HG02852 (cell line): ENCODE results near the gene WDR86.

Source experiments
- ATAC-seq: cut with Tn5 transposase; IDR thresholded peaks from one replicate; pipeline ENCODE4 v1.9.1; 2021; ENCODE audit warnings: mild to moderate bottlenecking, moderate library complexity; ENCODE audit not compliant: unreplicated experiment

WDR86 gene, protein sequence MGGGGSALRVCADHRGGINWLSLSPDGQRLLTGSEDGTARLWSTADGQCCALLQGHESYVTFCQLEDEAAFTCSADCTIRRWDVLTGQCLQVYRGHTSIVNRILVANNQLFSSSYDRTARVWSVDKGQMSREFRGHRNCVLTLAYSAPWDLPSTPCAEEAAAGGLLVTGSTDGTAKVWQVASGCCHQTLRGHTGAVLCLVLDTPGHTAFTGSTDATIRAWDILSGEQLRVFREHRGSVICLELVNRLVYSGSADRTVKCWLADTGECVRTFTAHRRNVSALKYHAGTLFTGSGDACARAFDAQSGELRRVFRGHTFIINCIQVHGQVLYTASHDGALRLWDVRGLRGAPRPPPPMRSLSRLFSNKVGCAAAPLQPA

DNA sequence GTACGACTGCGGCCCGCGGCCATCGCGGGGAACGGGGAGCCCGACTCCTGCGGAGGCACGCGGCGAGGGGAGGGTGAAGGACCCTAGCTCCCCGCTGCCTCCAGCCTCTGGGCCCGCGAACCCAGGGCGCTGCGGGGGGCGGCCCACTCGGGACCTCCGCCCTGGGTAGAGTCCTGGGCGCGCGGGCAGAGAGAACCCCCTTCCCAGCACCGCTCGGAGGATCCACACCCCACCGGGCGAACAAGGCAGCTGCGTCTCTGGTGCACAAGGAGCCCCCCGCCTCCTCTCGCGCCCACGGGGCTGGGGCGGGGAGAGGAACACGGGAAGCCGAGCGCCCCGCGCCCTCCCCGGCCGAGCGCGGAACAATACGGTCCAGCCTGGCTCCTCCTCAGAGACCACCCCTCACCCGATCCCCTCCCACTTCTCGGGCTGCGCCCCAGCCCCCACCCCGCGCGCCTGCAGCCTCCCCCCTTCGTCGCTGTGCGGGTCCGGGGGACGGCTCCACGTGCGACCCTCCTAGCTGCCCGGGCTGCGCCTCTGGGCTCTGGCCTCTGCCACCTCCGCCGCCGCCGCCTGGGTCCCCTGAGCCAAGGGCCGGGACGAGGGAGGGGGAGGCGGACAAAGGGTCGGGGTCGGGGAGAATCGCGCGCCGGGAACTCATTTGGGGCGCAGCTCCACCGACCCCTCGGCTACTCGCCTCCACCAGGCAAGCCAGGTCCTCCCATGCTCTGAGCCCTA lies at the start of gene WDR86:
TSS of gene WDR86 (minus strand) at position 372 of the 738 bp plus-strand sequence. CDS start 449 bp downstream, outside the sequence.
- ATAC-seq: no peak

DNA sequence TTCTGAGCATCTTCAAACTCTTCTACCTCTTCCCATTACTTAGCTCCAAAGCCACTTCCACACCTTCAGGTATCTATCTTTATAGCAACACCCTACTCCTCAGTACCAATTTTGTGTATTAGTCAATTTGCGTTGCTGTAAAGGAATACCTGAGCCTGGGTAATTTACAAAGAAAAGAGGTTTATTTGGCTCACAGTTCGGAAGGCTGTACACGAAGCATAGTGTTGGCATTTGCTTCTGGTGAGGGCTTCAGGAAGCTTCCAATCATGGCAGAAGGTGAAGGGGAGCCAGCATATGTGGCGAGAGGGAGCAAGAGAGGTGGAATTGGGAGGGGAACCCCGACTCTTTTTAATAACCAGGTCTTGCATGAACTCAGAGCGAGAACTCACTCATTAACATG lies 47.7 kb upstream of the WDR86 start:
- ATAC-seq: no peak

DNA sequence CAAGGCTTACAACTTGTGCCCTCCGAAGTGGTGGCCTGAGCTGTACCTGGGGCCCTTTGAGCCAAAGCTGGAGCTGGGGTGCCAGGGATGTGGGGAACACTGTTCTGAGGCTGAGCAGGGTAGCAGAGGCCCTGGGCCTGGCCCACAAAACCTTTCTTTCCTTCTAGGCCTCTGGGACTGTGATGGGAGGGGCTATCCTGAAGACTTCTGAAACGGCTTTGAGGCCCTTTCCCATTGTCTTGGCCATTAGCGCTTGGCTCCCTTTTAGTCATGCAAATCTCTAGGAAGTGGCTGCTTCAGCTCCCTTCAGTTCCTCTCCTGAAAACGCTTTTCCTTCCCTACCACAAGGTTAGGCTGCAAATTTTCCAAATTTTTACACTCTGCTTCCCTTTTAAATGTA lies 46.9 kb upstream of the WDR86 start:
- ATAC-seq: no peak

DNA sequence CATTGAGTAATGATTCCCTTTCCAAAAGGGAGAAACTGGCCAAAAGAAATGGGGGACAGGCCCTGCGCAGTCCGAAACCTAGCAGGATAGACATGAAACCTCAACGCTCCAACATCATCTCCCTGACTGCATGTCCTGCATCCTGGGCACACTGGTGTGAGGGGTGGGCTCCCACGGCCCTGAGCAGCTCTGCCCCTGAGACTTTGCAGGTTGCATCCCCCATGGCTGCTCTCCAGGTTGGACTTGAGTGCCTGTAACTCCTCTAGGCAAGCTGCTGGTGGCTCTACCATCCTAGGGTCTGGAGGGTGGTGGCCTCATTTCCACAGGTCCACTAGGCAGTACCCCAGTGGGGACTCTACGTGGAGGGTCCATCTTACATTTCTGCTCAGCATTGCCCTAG lies 46.4 kb upstream of the WDR86 start:
- ATAC-seq: no peak

DNA sequence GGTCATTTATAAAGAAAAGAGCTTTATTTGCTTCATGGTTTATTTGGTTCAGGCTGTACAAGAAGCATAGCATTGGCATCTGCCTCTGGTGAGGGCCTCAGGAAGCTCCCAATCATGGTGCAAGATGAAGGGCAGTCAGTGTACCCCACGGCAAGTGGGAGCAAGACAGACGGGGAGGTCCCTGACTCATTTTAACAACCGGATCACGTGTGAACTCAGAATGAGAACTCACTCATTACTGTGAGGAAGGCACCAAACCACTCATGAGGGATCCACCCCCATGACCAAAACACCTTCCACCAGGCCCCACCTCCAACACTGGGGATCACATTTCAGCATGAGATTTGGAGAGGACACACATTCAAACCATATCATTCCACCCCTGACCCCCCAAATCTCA lies 45.9 kb upstream of the WDR86 start:
- no peak for ATAC-seq

DNA sequence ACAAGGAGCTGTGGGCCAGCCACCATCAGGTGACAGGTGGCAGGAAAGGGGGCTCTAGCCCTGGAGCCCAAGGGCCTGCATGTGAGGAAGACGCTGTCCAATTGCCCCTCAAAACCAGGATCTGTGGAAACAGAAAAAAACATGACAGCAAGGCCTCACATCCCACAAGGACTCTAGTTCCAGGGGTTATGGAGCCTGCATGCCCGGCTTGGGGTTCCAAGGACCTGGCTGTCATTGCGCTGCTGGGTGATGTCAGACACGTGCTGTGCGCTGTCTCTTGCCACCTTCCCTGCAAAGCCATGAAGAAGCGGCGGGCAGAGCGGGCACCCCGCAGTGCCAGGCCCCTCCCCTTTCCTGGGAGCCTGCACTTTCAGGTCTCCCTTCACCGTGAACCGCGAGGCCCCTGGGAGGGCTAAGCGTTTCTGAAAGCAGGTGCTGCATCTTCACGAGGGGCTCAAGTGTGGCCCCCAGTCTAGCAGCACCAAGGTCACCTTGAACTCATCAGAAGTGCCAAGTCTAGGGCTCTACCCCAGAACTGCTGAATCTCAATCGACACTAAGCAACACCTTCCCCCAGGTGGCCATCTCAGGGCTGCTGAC lies 45.2 kb upstream of the WDR86 start:
- ATAC-seq: no peak

DNA sequence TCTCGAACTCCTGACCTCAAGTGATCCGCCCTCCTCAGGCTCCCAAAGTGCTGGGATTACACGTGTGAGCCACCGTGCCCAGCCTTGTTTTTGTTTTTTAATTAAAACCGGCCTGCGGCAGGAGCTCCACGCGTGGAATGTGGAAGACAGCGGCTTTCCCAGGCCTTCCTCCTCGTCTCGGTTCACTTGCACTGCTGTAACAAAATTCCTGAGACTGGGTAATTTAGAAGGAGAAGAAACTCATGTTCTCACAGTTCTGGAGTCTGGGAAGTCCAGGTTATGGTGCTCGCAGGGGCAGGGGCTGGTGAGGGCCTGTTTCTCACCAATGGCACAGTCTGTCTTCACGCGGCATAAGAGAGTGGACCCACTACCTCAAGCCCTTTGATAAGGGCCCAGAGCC lies 44.5 kb upstream of the WDR86 start:
- no peak for ATAC-seq

DNA sequence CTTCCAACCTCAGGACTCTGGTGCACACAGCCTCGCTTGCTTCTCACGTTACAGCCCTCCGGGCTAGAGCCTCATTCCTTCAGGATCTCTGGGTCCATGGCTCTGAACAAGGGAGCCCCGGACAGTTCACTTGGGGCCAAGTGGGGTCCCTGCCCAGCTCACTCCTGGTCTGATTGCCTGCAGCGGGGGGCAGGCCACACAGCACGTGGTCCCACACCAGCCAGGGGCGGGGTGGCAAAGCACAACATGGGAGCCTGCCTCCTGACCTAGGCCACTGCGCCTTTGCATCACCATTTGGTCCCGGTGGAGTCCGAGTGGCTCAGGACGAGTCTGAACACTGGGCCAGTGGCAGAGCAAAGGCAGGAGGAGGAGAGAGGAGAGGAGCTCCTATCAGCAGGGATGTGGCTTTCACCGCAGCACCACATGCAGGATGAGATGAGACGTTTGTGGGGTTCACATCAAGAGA lies 43.5 kb upstream of the WDR86 start:
- no peak for ATAC-seq

DNA sequence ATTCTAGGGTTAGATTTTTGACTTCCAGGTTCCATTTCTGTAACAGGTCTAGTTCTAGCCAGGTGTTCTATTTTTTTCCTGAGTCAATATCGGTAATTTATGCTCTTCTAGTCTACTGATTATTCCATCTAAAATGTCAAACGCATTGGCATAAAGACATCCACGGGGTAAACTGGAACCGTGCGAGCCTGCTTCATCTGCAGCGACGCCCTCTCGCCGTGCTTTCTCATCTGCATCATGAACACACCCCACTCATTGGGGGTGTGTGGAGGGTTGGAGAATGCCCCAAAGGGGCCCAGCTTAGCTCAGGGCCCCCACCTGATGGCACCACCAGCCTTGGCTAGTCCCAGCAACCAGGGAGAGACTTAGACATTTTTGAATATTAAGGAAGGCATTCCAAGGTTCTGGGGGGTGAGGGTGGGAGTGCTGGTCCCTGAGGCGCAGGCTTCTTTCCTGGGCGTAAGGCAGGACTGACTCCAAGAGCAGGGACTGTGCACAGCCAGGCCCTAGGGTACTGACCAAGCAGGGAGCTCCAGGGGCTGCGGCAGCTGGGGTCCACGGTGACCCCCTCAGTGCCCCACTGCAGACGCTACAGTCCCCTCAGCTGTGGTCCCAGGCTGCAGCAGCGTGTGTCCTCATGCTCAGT lies 43.0 kb upstream of the WDR86 start:
- no peak for ATAC-seq

DNA sequence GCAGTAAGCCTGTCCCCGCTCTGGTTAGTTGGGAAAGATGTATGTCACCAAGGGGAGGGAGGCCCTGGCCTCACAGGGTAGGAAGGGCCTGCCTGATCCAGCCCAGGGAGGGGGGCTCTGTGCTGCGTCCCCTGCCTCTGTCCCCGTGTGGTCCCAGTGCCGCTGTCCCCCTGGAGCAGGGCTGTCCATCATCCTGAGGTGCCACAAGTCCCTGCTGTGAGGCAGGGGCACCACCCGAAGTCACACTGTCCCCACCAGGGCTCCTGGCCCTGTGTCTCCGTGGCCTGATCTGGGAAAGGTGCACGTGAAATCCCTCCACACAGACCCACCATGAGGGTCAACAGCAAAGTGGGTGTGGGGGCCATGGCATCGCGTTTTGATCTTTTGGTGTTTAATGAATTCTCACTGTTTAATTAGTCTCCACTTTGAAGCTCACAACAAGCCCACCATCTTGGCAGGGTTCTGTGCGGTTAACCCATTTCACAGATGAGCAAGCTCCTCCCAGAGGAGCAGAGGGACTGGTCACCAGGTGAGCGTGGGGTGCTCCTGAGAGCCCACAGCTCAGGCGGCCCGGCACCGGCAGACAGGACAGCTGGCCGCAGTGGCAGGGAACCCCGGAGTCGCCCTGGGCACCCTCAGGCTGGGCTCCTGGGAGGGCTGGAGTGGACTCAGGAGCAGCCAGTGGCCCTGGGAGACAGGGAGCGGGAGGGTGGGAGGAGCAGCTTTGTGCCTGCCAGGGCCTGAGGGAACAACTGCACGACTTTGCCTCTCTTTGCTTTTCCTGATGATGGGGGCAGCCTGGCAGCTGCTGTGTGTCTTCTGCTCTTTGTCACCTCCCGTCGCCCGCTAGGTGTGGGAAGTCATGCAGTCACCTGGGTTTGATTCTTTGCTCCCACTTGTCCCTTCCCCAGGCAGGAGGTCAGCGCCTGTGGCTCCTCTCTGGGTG lies 42.1 kb upstream of the WDR86 start:
- no peak for ATAC-seq

DNA sequence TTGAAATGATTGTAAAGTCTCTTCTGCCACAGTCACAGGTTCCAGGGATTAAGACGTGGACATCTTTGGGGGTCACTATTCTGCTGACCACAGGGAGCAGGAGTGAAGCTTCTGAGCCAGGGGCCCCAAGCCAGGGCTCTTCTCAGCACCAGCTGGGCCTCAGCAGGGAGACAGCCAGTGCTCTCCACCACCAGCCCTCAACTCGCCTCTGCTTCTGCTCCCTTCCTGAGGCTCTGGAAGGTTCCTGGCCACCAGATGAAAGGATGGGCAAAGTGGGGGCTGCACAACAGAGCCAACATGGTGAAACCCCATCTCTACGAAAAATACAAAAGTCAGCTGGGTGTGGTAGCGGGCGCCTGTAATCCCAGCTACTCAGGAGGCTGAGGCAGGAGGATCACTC lies 41.3 kb upstream of the WDR86 start:
- ATAC-seq: no peak

DNA sequence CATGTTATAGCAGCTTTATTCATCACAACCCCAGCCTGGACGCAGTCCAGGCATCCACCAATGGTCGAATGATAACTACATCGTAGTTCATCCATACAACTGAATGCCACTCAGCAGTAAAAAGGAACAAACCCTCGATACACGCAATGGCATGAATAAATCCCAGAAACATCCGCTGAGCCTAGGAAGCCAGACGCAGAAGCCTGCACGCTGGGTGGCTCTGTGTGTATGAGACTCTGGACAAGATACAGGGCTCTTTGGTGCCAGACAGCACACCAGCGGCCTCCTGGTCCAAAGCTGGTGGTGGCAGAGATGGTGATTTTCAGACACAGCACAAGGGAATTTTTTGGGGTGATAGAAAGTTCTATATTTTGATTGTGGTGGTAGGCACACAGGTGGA lies 40.2 kb upstream of the WDR86 start:
- no peak for ATAC-seq

DNA sequence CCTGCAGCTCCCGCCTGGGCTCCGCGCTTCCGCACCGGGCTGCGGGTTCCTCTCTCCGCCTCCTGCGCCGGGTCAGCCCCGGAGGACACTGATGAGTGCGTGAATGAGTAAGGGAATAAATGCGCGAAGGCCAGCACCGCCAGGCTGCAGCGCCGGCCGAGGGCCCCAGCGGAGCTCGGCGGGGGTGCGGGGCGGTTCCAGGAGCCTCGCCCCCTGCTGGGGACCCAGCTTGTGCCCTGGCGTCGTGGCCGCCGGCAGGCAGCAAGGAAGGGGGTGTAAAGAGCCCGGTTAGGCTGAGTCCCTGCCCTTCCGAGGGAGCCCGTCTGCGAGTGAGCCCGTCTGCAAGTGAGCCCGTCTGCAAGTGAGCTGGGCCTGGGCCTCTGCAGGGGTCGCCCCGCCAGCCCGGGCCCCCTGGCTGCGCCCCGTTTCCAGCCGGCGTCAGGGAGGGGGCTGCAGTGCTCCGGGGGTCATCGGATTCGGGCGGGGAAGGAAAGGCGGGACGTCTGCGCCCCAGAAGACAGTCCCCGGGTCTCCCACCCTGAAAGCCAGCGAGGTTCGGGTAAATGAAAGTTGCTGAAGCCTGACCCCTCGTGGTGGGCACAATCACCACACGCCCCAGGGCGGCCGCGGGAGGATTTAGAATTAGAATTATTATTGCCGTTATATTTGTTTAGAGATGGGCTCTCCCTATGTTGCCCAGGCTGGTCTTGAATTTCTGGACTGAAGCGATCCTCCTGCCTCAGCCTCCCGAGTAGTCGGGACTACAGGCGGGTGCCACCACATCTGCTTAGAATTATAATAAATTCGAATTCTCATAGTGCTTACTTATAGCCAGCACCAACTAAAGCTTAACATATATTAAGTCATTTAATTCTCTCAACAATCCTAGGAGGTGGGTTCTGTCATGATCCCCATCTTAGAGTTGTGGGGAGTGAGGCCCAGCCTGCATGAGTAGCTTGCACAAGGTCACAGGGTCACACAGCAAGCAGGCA lies 38.7 kb upstream of the WDR86 start:
- no peak for ATAC-seq

DNA sequence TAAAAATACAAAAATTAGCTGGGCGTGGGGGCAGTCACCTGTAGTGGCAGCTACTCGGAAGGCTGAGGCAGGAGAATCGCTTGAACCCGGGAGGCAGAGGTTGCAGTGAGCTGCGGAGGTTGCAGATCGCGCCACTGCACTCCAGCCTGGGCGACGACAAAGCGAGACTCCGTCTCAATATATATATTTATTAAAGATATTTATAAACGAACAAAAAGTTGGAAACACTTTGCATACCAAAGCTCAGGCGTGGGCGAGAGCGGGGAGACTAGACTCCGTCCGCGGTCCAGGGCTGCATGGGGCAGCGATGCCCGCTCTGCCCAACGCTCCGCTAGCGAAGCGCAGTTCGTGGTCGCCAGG lies 38.0 kb upstream of the WDR86 start:
- ATAC-seq: no peak

DNA sequence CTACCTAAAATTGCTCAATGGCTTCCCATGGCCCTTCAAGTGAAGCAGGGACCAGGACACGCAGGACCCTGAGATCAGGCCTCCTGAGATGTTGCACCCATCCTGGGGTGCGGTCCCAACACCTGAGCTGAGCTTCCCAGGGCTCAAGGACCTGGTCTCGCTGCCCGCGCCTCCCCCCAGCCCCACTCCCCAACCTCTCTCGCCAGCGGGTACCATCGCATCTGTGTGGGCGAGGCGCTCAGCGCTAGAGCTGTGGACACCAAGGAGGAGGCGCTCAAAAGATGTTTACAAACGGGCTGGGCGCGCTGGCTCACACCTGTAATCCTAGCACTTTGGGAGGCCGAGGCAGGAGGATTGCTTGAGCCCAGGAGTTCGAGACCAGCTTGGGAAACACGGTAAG lies 37.5 kb upstream of the WDR86 start:
- no peak for ATAC-seq

DNA sequence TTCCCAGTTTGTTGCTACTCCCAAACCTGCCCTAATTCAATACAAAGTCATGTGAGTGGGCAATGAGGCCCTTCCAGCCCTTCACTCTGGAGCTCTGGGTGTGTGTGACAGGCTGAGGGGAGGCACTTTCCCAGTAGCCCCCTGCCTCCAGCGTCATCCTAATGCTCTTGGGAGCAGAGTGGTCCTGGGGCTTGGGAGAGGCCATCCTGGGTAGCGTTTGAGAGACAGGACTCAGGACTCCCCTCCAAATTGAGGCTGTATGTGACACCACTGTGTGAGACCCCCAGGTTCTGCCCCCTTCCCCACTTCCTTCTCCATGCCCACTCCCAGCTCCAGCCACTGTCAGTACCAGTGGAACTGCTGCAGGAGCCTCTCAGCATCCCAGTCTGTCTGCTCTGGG lies 36.6 kb upstream of the WDR86 start:
- no peak for ATAC-seq

DNA sequence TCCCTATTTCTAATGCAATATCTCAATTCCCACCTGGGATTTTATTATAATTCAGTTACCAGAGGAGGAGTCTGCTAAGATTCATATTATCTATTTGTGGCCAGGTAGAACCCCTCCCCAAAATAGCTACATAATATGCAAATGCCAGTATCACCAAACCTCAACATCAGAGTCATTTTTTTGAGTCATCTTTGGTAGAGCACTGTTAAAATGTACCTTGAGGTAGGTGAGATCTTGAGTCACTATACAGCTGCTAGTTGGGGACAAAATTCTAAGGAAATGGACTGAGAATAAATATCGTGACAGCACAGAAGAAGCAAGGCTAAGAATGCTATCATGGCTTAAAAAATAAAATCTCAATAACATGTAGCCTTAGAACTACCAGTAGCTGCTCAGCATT lies 34.8 kb upstream of the WDR86 start:
- no peak for ATAC-seq

DNA sequence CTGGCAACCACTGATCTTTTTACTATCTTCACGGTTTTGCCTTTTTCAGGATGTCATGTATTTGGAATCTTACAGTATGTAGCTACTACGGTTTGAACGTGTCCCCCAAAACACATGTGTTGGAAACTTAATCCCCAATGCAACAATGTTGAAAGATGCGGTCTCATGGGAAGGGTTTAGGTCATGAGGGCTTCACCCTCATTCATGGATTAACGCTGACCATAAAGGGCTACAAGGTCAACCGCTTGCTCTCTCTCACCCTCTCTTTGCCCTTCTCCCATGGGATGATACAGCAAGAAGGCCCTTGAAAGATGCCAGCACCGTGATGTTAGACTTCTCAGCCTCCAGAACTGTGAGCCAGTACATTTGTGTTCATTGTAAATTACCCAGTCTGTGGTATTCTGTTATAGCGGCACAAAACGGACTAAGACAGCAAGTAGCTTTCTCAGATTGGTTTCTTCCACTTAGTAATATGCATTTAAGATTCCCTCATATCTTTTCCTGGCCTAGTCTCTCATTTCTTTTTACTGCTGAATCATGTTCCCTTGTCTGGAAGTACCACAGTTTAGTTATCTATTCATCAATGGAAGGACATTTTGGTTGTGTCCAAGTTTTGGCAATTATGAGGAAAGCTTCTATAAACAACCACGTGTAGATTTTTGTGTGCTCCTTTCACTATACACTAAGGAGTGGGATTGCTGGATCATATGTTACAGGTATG lies 33.1 kb upstream of the WDR86 start:
- ATAC-seq: no peak
